T-helper 17 cell (primary cell): Measurements from ENCODE around the gene THNSL1. TPM values are rescaled to one million over a fixed set of nuclear protein-coding genes. Genes with fewer than 3 reads are reported as not detected.

Experiments
- ATAC-seq: fragments of 150-1000 bp; cut with Tn5 transposase; 2 replicates; pipeline ENCODE4 v1.10.0; 2021; ENCODE audit warnings: mild to moderate bottlenecking, moderate library complexity
- DNase-seq, 3 donors: peaks; one replicate each; pipeline versions ENCODE4 v3.0.0 to v3.0.0-alpha.2; 2020 to 2021
- H3K9me3 ChIP-seq: one replicate; pipeline ENCODE4 v1.7.0; 2013; ENCODE audit warnings: low read length, mild to moderate bottlenecking; ENCODE audit not compliant: control insufficient read depth, poor library complexity, severe bottlenecking
- H3K27ac Mint-ChIP-seq: one replicate; pipeline ENCODE4 v1.8.0; 2022; ENCODE audit warnings: mild to moderate bottlenecking, moderate library complexity, mixed read lengths
- H3K27me3 Mint-ChIP-seq: one replicate; pipeline ENCODE4 v1.8.0; 2022; ENCODE audit warnings: mixed read lengths
- H3K36me3 Mint-ChIP-seq: one replicate; pipeline ENCODE4 v1.8.0; 2022; ENCODE audit warnings: low read depth, mixed read lengths
- H3K4me1 Mint-ChIP-seq: one replicate; pipeline ENCODE4 v1.8.0; 2022; ENCODE audit warnings: mild to moderate bottlenecking, mixed read lengths
- H3K4me3 Mint-ChIP-seq: one replicate; pipeline ENCODE4 v1.8.0; 2022; ENCODE audit warnings: mild to moderate bottlenecking, moderate library complexity, mixed read lengths
- total RNA-seq, 4 donors: library from RNA in 2 of 4; stranded (reverse) in 2 of 4; gene quantifications; one replicate each; pipeline ENCODE4 v1.2.3 and lab custom pipeline; 2022 to 2026

THNSL1 gene
- total RNA-seq, 2 donors from 2014 or later = 0.73 to 1.4 TPM

- H3K36me3 Mint-ChIP-seq = no peaks in the 10 kb centered on the region
- DNase-seq = no peak
- ATAC-seq = no peak
- no peak overlapping the region for H3K27ac Mint-ChIP-seq
- peaks cover 37% of the 10 kb centered on the region for H3K27me3 Mint-ChIP-seq
- no peaks in the 10 kb centered on the region for H3K4me1 Mint-ChIP-seq
- H3K9me3 ChIP-seq = no peaks in the 10 kb centered on the region
- no peak overlapping the region for H3K4me3 Mint-ChIP-seq
These were observed 56.4 kb downstream of the THNSL1 start for GRCh38 chr10:25072786-25073185.

- DNase-seq (no peak), ATAC-seq (no peak)
- no peak overlapping the region for H3K4me3 Mint-ChIP-seq
- no peak overlapping the region for H3K27ac Mint-ChIP-seq
- no peaks in the 10 kb centered on the region for H3K9me3 ChIP-seq
- H3K36me3 Mint-ChIP-seq = no peaks in the 10 kb centered on the region
- H3K4me1 Mint-ChIP-seq = peaks cover 3% of the 10 kb centered on the region
- H3K27me3 Mint-ChIP-seq = peaks cover 29% of the 10 kb centered on the region
These were observed 59.4 kb downstream of the THNSL1 start for GRCh38 chr10:25075825-25076224.

Other genes starting within 250 kb of the THNSL1 start
- gene PRTFDC1, start 64.0 kb upstream of the THNSL1 start, total RNA-seq = 1 to 10 TPM in 1 of 2 donors, under 1 TPM in 1; 0.40 to 3.6 TPM
- gene ENKUR, start 454 bp upstream of the THNSL1 start, total RNA-seq = 10 to 100 TPM in 1 of 2 donors, under 1 TPM in 1; 0.85 to 14.9 TPM
- not detected for gene GPR158, start 158.4 kb downstream of the THNSL1 start, total RNA-seq